GM23248 (cell line): ENCODE data around the gene CPNE2. TPM values are rescaled to one million over a fixed set of nuclear protein-coding genes. Genes with fewer than 3 reads are reported as not detected.

ENCODE experiments used
- DNase-seq: peaks from one replicate; pipeline ENCODE4 v3.0.0-alpha.2; 2015
- H2AFZ ChIP-seq: fragments of 200-600 bp; sonication (generic); 2 replicates; pipeline ENCODE4 v1.6.1; 2016; ENCODE audit warnings: antibody characterized with exemption
- H3F3A ChIP-seq: fragments of 200-600 bp; sonication (generic); 2 replicates; pipeline ENCODE4 v1.6.1; 2016; ENCODE audit warnings: mild to moderate bottlenecking, antibody characterized with exemption, mixed run types; ENCODE audit not compliant: insufficient read depth
- H3K27ac ChIP-seq: fragments of 200-600 bp; sonication (generic); 2 replicates; pipeline ENCODE4 v1.5.1; 2016; ENCODE audit warnings: mild to moderate bottlenecking
- H3K27me3 ChIP-seq: fragments of 200-600 bp; sonication (generic); replicated peaks from 2 replicates; pipeline ENCODE4 v1.6.1; 2016; ENCODE audit warnings: mild to moderate bottlenecking; ENCODE audit not compliant: insufficient read depth
- H3K36me3 ChIP-seq: fragments of 200-600 bp; sonication (generic); 2 replicates; pipeline ENCODE4 v1.6.1; 2016; ENCODE audit warnings: low read depth, mild to moderate bottlenecking
- H3K4me1 ChIP-seq: fragments of 200-600 bp; sonication (generic); 2 replicates; pipeline ENCODE4 v1.6.1; 2016; ENCODE audit warnings: mild to moderate bottlenecking; ENCODE audit not compliant: insufficient read depth
- H3K4me2 ChIP-seq: fragments of 200-600 bp; sonication (generic); one replicate; pipeline ENCODE4 v1.6.1; 2016; ENCODE audit warnings: mild to moderate bottlenecking; ENCODE audit not compliant: unreplicated experiment
- H3K4me3 ChIP-seq: fragments of 200-600 bp; sonication (generic); 2 replicates; pipeline ENCODE4 v1.5.1; 2016; ENCODE audit warnings: mild to moderate bottlenecking
- H3K79me2 ChIP-seq: fragments of 200-600 bp; sonication (generic); 2 replicates; pipeline ENCODE4 v1.6.1; 2016; ENCODE audit warnings: mild to moderate bottlenecking; ENCODE audit not compliant: insufficient read depth
- H3K9ac ChIP-seq: fragments of 200-600 bp; sonication (generic); 2 replicates; pipeline ENCODE4 v1.6.1; 2016; ENCODE audit warnings: mild to moderate bottlenecking
- H3K9me2 ChIP-seq: fragments of 200-600 bp; sonication (generic); 2 replicates; pipeline ENCODE4 v1.6.1; 2016; ENCODE audit warnings: mixed run types, mild to moderate bottlenecking, moderate library complexity; ENCODE audit not compliant: insufficient read depth
- H3K9me3 ChIP-seq: fragments of 200-600 bp; sonication (generic); one replicate; pipeline ENCODE4 v1.6.1; 2017; ENCODE audit warnings: low read depth
- H4K20me1 ChIP-seq: fragments of 200-600 bp; sonication (generic); 2 replicates; pipeline ENCODE4 v1.6.0; 2016; ENCODE audit not compliant: insufficient read depth
- EZH2 ChIP-seq: fragments of 200-600 bp; sonication (generic); IDR thresholded peaks from 2 replicates; pipeline ENCODE4 v1.6.1; 2018; ENCODE audit warnings: antibody characterized with exemption, mild to moderate bottlenecking; ENCODE audit not compliant: insufficient read depth, poor library complexity, severe bottlenecking
- EZH2phosphoT487 ChIP-seq: fragments of 200-600 bp; sonication (generic); IDR thresholded peaks from 2 replicates; pipeline ENCODE4 v1.6.1; 2018; ENCODE audit warnings: antibody characterized with exemption, moderate library complexity, mild to moderate bottlenecking, low read depth; ENCODE audit not compliant: insufficient read depth
- WGBS, 2 experiments: methylation state at CpG; one replicate each; pipeline ENCODE4 v1.1.6; 2015 to 2017; ENCODE audit warnings: low lambda C conversion rate in 2 of 2, low coverage in 1 of 2; ENCODE audit errors: missing lambda C conversion rate in 2 of 2; 5-methylcytosine and 5-hydroxymethylcytosine counted together
- in situ Hi-C: fragments of 300-500 bp; cut with MboI; formaldehyde crosslinking; loops from 2 replicates; pipeline ENCODE4 v1.15.0; 2020
- polyA plus RNA-seq: library from polyadenylated mRNA; unstranded; fragments of >200 nt; fragmentation: Nextera tagmentation; extraction: Ambion mirVana; gene quantifications from 2 replicates; pipeline ENCODE4 v1.2.1, GENCODE V29; 2016
- total RNA-seq: library from RNA; depleted of rRNA; stranded (reverse); fragments of >200 nt; shearing (Covaris generic); gene quantifications from 2 replicates; pipeline ENCODE4 v1.2.3, GENCODE V29; 2014

Gene CPNE2
- total and polyA plus RNA-seq, 2 experiments from 2014 or later: 9.0 to 13.9 TPM

GRCh38 chr16:57137566-57138273 is 45.3 kb downstream of the CPNE2 start:
- Histone ChIP-seq H3K9me2 (no peaks in the 10 kb centered on the region), H2AFZ (no peak overlapping the region), H3K36me3 (no peaks in the 10 kb centered on the region), H4K20me1 (no peaks in the 10 kb centered on the region), H3K4me2 (no peak overlapping the region), H3K9me3 (no peaks in the 10 kb centered on the region), H3K27ac (no peak overlapping the region), H3F3A (no peaks in the 10 kb centered on the region), H3K4me3 (no peak overlapping the region), H3K27me3 (no peaks in the 10 kb centered on the region), H3K4me1 (no peaks in the 10 kb centered on the region), H3K79me2 (no peaks in the 10 kb centered on the region), H3K9ac (no peak overlapping the region)
- TF ChIP-seq EZH2: no peak
- no peak for TF ChIP-seq EZH2phosphoT487
- in situ Hi-C loops: no loop called here
- no peak for DNase-seq
- 70 to 75% methylated on average over 10 of the region's 10 CpGs for WGBS, 2 experiments

GRCh38 chr16:57138281-57138935 is 46.0 kb downstream of the CPNE2 start:
- H3F3A ChIP-seq: no peaks in the 10 kb centered on the region
- H3K4me3 ChIP-seq: no peak overlapping the region
- H4K20me1 ChIP-seq: no peaks in the 10 kb centered on the region
- no peak overlapping the region for H3K27ac ChIP-seq
- in situ Hi-C loops: no loop called here
- no peak for TF ChIP-seq EZH2phosphoT487
- no peak for TF ChIP-seq EZH2
- no peaks in the 10 kb centered on the region for H3K79me2 ChIP-seq
- no peak overlapping the region for H3K9ac ChIP-seq
- H3K36me3 ChIP-seq: no peaks in the 10 kb centered on the region
- H2AFZ ChIP-seq: no peak overlapping the region
- DNase-seq: no peak
- H3K9me2 ChIP-seq: no peaks in the 10 kb centered on the region
- WGBS, 2 experiments: 83 to 84% methylated on average over 9 to 10 of the region's 10 CpGs
- no peaks in the 10 kb centered on the region for H3K9me3 ChIP-seq
- no peaks in the 10 kb centered on the region for H3K4me1 ChIP-seq
- H3K27me3 ChIP-seq: no peaks in the 10 kb centered on the region
- H3K4me2 ChIP-seq: no peak overlapping the region

DNA sequence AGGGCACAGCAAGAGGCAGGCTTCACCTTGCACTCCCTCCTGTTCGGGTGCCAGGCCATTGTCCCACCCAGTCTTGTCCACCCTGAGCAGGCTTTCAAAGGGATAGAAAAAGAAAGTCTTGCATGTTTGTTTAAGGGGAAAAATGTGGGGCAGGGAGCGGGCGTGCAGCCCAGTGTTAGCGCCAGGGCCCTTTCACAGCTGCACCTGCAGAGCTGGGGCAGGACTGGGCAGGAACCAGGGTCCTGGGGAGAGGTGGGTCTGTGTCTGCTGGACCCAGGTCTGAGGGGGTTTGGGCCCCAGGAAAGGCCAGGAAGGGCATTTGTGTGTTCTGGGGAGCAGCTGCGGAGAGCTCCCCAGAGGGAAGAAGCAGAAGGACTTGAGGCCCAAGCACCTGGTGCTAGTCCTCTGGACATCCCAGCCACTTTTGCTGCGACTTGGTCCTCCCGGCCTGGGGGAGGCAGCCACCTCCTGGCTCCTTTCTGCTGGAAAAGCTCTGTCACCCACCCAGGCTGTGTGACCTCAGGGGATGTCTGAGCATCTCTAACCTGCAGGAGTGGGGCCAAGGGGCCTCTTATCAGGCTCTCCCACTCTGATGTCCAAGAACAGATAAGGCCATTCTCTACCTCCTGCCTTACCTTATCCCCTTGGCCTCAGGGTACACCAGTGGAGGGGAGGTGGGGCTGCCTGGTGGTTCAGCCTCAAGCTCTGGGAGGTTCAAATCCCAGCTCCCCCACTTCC is 48.7 kb downstream of the CPNE2 start:
- no peak overlapping the region for H3K27ac ChIP-seq
- H3K4me3 ChIP-seq: no peak overlapping the region
- no peaks in the 10 kb centered on the region for H3K9me3 ChIP-seq
- H3K9ac ChIP-seq: no peak overlapping the region
- no peaks in the 10 kb centered on the region for H3K4me1 ChIP-seq
- no peak overlapping the region for H2AFZ ChIP-seq
- H4K20me1 ChIP-seq: no peaks in the 10 kb centered on the region
- in situ Hi-C loops: no loop called here
- DNase-seq: no peak
- no peak overlapping the region for H3K4me2 ChIP-seq
- no peak for TF ChIP-seq EZH2phosphoT487
- TF ChIP-seq EZH2: no peak
- H3K79me2 ChIP-seq: no peaks in the 10 kb centered on the region
- H3K9me2 ChIP-seq: no peaks in the 10 kb centered on the region
- H3K36me3 ChIP-seq: no peaks in the 10 kb centered on the region
- 91 to 95% methylated on average over 6 to 7 of the region's 7 CpGs for WGBS, 2 experiments
- H3F3A ChIP-seq: no peaks in the 10 kb centered on the region
- no peaks in the 10 kb centered on the region for H3K27me3 ChIP-seq

DNA sequence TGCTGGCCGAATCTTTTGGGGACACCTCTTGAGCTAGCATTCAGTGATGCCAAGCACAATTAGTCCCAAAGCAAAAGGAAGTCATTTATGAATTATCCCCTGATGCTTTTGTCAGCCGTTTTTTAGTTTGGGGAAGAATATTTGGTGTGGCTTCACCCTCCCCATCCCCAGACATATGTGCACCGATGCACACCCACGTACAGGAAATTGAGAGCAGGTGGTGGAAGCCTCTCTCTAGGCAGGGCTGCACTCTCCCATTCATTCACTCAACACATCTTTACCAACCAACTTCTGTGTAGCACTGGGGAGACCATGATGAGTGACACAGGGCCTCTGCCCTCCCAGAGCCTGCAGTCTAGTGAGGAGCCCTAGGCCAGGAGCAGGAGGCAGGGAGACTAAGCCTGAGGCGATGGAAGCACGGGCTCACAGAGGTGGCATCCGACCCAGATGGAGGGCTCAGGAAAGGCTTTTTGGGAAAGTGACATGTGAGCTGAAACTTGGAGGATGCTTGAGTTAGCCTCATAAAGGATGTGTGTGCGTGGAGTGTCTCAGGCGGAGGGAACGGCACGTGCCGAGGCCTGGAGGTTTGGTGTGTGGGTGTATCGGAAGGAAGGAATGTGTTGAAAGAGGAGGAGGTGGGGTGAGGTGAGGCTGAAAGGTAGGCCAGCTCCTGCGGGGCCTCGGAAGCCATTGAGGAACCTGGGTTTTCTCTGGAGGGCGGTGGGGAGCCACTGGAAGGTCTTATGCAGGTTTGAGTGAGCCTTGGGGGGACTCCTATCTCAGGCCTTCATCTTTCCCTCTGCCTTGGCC is 49.6 kb downstream of the CPNE2 start:
- H3K9ac ChIP-seq: no peak overlapping the region
- WGBS, 2 experiments: 84 to 86% methylated on average over 16 of the region's 16 CpGs
- DNase-seq: no peak
- H3K36me3 ChIP-seq: no peaks in the 10 kb centered on the region
- H3K27me3 ChIP-seq: no peaks in the 10 kb centered on the region
- no peaks in the 10 kb centered on the region for H3K9me3 ChIP-seq
- no peak for TF ChIP-seq EZH2phosphoT487
- no peak for TF ChIP-seq EZH2
- H3K4me1 ChIP-seq: no peaks in the 10 kb centered on the region
- no peak overlapping the region for H3K4me2 ChIP-seq
- no peak overlapping the region for H2AFZ ChIP-seq
- no peaks in the 10 kb centered on the region for H4K20me1 ChIP-seq
- H3K27ac ChIP-seq: no peak overlapping the region
- in situ Hi-C loops: no loop called here
- no peaks in the 10 kb centered on the region for H3K9me2 ChIP-seq
- no peak overlapping the region for H3K4me3 ChIP-seq
- no peaks in the 10 kb centered on the region for H3F3A ChIP-seq
- no peaks in the 10 kb centered on the region for H3K79me2 ChIP-seq
